RKO (cell line): ENCODE data around the gene ITLN2.
"Not testable (repeated sequence)": the region's sequence is repeated elsewhere in the genome, so short reads cannot be mapped to it uniquely, and the experiment has no call there.

Source experiments
- DNase-seq: peaks from one replicate; pipeline ENCODE4 v3.0.0-alpha.2; 2016; ENCODE audit warnings: low spot score

ITLN2 gene

GRCh38 chr1:160953030-160953429 is 1.6 kb downstream of the ITLN2 start:
- no peak for DNase-seq

GRCh38 chr1:160952129-160952510 is 2.5 kb downstream of the ITLN2 start:
- DNase-seq = no peak

GRCh38 chr1:160951443-160952128 is 3.0 kb downstream of the ITLN2 start:
- peak; percentile 37 for DNase-seq

- DNase-seq = no peak
Observed at GRCh38 chr1:160950657-160951056, 4.0 kb downstream of the ITLN2 start.

- no peak for DNase-seq
Observed at GRCh38 chr1:160949881-160950280, 4.7 kb downstream of the ITLN2 start.

GRCh38 chr1:160949216-160949880 is 5.3 kb downstream of the ITLN2 start:
- DNase-seq = not testable (repeated sequence)

- DNase-seq = not testable (repeated sequence)
Observed at GRCh38 chr1:160947174-160947759, 7.3 kb downstream of the ITLN2 start.

- not testable (repeated sequence) for DNase-seq
Observed at GRCh38 chr1:160945881-160946280, 8.7 kb downstream of the ITLN2 start.

GRCh38 chr1:160945079-160945478 is 9.5 kb downstream of the ITLN2 start:
- no peak for DNase-seq

- DNase-seq = peak; percentile 21
Observed at GRCh38 chr1:160942926-160943325, 11.7 kb downstream of the ITLN2 start.

- DNase-seq = not testable (repeated sequence)
Observed at GRCh38 chr1:160936666-160937065, 17.9 kb downstream of the ITLN2 start.

- DNase-seq = no peak
Observed at GRCh38 chr1:160935527-160936258, 18.9 kb downstream of the ITLN2 start.

- not testable (repeated sequence) for DNase-seq
Observed at GRCh38 chr1:160933305-160933704, 21.3 kb downstream of the ITLN2 start.

- DNase-seq = peak; percentile 6
Observed at GRCh38 chr1:160925652-160926244, 28.9 kb downstream of the ITLN2 start.

GRCh38 chr1:160924791-160925651 is 29.6 kb downstream of the ITLN2 start:
- no peak for DNase-seq

GRCh38 chr1:160916666-160917065 is 37.9 kb downstream of the ITLN2 start:
- DNase-seq = no peak

- DNase-seq = not testable (repeated sequence)
Observed at GRCh38 chr1:160913229-160913628, 41.4 kb downstream of the ITLN2 start.

- no peak for DNase-seq
Observed at GRCh38 chr1:160911925-160912324, 42.7 kb downstream of the ITLN2 start.

- DNase-seq = no peak
Observed at GRCh38 chr1:160911441-160911840, 43.2 kb downstream of the ITLN2 start.

- no peak for DNase-seq
Observed at GRCh38 chr1:160910170-160910750, 44.3 kb downstream of the ITLN2 start.

- DNase-seq = no peak
Observed at GRCh38 chr1:160907976-160908375, 46.6 kb downstream of the ITLN2 start.
